Measurements from ENCODE around the gene LRRC28. TPM values are rescaled to one million over a fixed set of nuclear protein-coding genes. Genes with fewer than 3 reads are reported as not detected.

LRRC28 gene
- total RNA-seq, 2 experiments from 2014 or later: 14.0 to 16.1 TPM

- H3K4me3 Mint-ChIP-seq: no peak overlapping the region
- H3K9me3 Mint-ChIP-seq: no peaks in the 10 kb centered on the region
- H3K27me3 Mint-ChIP-seq: no peaks in the 10 kb centered on the region
- intact Hi-C loops (cut with micrococcal nuclease): no loop called here
- DNase-seq (no peak), ATAC-seq (no peak)
- H3K27ac Mint-ChIP-seq: no peak overlapping the region
- no peak for TF ChIP-seq CTCF (IDR thresholded peaks at IDR 0.05)
- peaks cover 64% of the 10 kb centered on the region for H3K4me1 Mint-ChIP-seq (ENCODE audit: low read depth)
- ChIA-PET CTCF (interaction anchor here (0.6 kb wide), 1 partner anchor 269 kb away, joined by 3 read pairs; no protein-coding TSS in a partner anchor), POLR2A (interaction anchor here (1.2 to 1.4 kb wide), 2 partner anchors 10 to 129 kb away, joined by 3 to 5 read pairs; no protein-coding TSS in a partner anchor)
- no peaks in the 10 kb centered on the region for H3K36me3 Mint-ChIP-seq (ENCODE audit: low read depth)
Observed at GRCh38 chr15:99435113-99435695, 183.9 kb downstream of the LRRC28 start.

GRCh38 chr15:99435877-99436541 lies 184.7 kb downstream of the LRRC28 start:
- intact Hi-C loops (cut with micrococcal nuclease): no loop called here
- ATAC-seq (no peak), DNase-seq (no peak)
- Mint-ChIP-seq H3K27me3 (no peaks in the 10 kb centered on the region), H3K27ac (no peak overlapping the region), H3K4me1 (ENCODE audit: low read depth) (peaks cover 64% of the 10 kb centered on the region), H3K9me3 (no peaks in the 10 kb centered on the region), H3K4me3 (no peak overlapping the region), H3K36me3 (ENCODE audit: low read depth) (no peaks in the 10 kb centered on the region)
- ChIA-PET POLR2A (interaction anchor here (1.4 kb wide), 1 partner anchor 11 kb away, joined by 5 read pairs; no protein-coding TSS in a partner anchor), CTCF (interaction anchor here (0.6 kb wide), 1 partner anchor 268 kb away, joined by 3 read pairs; no protein-coding TSS in a partner anchor)
- no peak for TF ChIP-seq CTCF (IDR thresholded peaks at IDR 0.05)

GRCh38 chr15:99436542-99437314 lies 185.4 kb downstream of the LRRC28 start:
- Mint-ChIP-seq H3K4me3 (no peak overlapping the region), H3K36me3 (ENCODE audit: low read depth) (no peaks in the 10 kb centered on the region), H3K4me1 (ENCODE audit: low read depth) (peaks cover 63% of the 10 kb centered on the region), H3K27me3 (no peaks in the 10 kb centered on the region), H3K27ac (no peak overlapping the region), H3K9me3 (no peaks in the 10 kb centered on the region)
- ChIA-PET POLR2A (no interaction called here), CTCF (no interaction called here)
- DNase-seq (no peak), ATAC-seq (no peak)
- intact Hi-C loops (cut with micrococcal nuclease): no loop called here
- TF ChIP-seq CTCF (IDR thresholded peaks at IDR 0.05): no peak

- no peak overlapping the region for H3K4me3 Mint-ChIP-seq
- intact Hi-C loops (cut with micrococcal nuclease): no loop called here
- CTCF ChIA-PET: no interaction called here
- POLR2A ChIA-PET: no interaction called here
- peaks cover 66% of the 10 kb centered on the region for H3K4me1 Mint-ChIP-seq (ENCODE audit: low read depth)
- H3K9me3 Mint-ChIP-seq: no peaks in the 10 kb centered on the region
- no peak overlapping the region for H3K27ac Mint-ChIP-seq
- TF ChIP-seq CTCF (IDR thresholded peaks at IDR 0.05): no peak
- no peaks in the 10 kb centered on the region for H3K36me3 Mint-ChIP-seq (ENCODE audit: low read depth)
- H3K27me3 Mint-ChIP-seq: no peaks in the 10 kb centered on the region
- DNase-seq (no peak), ATAC-seq (no peak)
Observed at GRCh38 chr15:99437315-99438223, 186.3 kb downstream of the LRRC28 start.

All from activated CD8-positive, alpha-beta T cell treated with anti-CD3 and anti-CD28 coated beads for 36 hours (primary cell).